HCT116 (cell line): ENCODE measurements around the gene CHCHD3. TPM values are rescaled to one million over a fixed set of nuclear protein-coding genes. Genes with fewer than 3 reads are reported as not detected.

Experiments
- ATAC-seq: fragments of 200-7000 bp; cut with Tn5 transposase; 2 replicates; pipeline ENCODE4 v1.9.1; 2020; ENCODE audit warnings: mild to moderate bottlenecking, moderate library complexity
- BruUV-seq: library from RNA; stranded (reverse); fragments of 400-500 nt; replicated peaks from 2 replicates; lab custom pipeline; 2021; lab: Mats Ljungman, UMichigan
- CTCF ChIA-PET: fragments of 300-600 bp; sonication (Branson Sonifier 250); formaldehyde crosslinking; loops from one replicate; lab custom pipeline; 2021; ENCODE audit warnings: antibody characterized with exemption; lab: Charles Lee
- POLR2A ChIA-PET: fragments of 300-600, 350-600 bp; sonication (Branson Sonifier 250); formaldehyde crosslinking; loops from one replicate; lab custom pipeline; 2021; ENCODE audit warnings: antibody characterized with exemption; lab: Charles Lee
- RAD21 ChIA-PET, 2 experiments: fragments of 300-600 bp; sonication (Branson Sonifier 250); formaldehyde crosslinking; loops; one replicate each; lab custom pipeline; 2023; ENCODE audit warnings: low total read pairs in 2 of 2; ENCODE audit not compliant: uncharacterized antibody in 2 of 2, unreplicated experiment in 2 of 2, low non-redundant PET in 1 of 2; lab: Charles Lee
- DNase-seq: peaks from one replicate; pipeline ENCODE4 v3.0.0-alpha.2; 2010; ENCODE audit warnings: low read depth, low spot score
- H2AFZ ChIP-seq: fragments of 200-600 bp; shearing (Covaris generic), sonication (generic); 2 replicates; pipeline ENCODE4 v1.6.1; 2017; ENCODE audit warnings: low read depth, mixed run types, mixed read lengths, antibody characterized with exemption, low read length; ENCODE audit not compliant: poor library complexity, severe bottlenecking
- H3K27ac ChIP-seq: 2 replicates; pipeline ENCODE4 v1.5.1; 2012; ENCODE audit warnings: low read depth, low read length
- H3K27me3 ChIP-seq: fragments of 200-600 bp; sonication (generic); 2 replicates; pipeline ENCODE4 v1.6.1; 2016; ENCODE audit warnings: mixed run types, low read length, mixed read lengths; ENCODE audit not compliant: insufficient read depth
- H3K36me3 ChIP-seq, 2 experiments: fragments of 200-500 bp in 1 of 2; fragments of 200-600 bp in 1 of 2; sonication (Bioruptor generic) in 1 of 2; sonication (generic) in 1 of 2; 2 replicates each; pipeline versions ENCODE4 v1.5.1 to v1.6.1; 2014 to 2016; ENCODE audit warnings: low read length in 2 of 2, inconsistent platforms in 1 of 2, mixed read lengths in 1 of 2, mixed run types in 1 of 2; ENCODE audit not compliant: insufficient read depth in 2 of 2, control insufficient read depth in 1 of 2
- H3K4me1 ChIP-seq, 2 experiments: fragments of 200-600 bp in 1 of 2; sonication (generic) in 1 of 2; 2 replicates each; pipeline versions ENCODE4 v1.5.1 to v1.6.1; 2012 to 2017; ENCODE audit warnings: low read length in 2 of 2, inconsistent platforms in 1 of 2, mild to moderate bottlenecking in 1 of 2, mixed read lengths in 1 of 2, mixed run types in 1 of 2, moderate library complexity in 1 of 2; ENCODE audit not compliant: insufficient read depth in 2 of 2, control insufficient read depth in 1 of 2
- H3K4me2 ChIP-seq: fragments of 200-600 bp; sonication (generic); 2 replicates; pipeline ENCODE4 v1.6.1; 2017; ENCODE audit warnings: mixed run types, low read length, mixed read lengths
- H3K4me3 ChIP-seq, 2 experiments: fragments of 200-600 bp in 1 of 2; sonication (generic) in 1 of 2; replicated peaks in 1 of 2; 2 replicates each; pipeline ENCODE4 v1.5.1; 2011 to 2016; ENCODE audit warnings: low read length in 2 of 2, control low read depth in 1 of 2, low read depth in 1 of 2, mild to moderate bottlenecking in 1 of 2, mixed read lengths in 1 of 2, mixed run types in 1 of 2
- H3K79me2 ChIP-seq: fragments of 200-600 bp; sonication (generic); 2 replicates; pipeline ENCODE4 v1.6.1; 2017; ENCODE audit warnings: mild to moderate bottlenecking, mixed run types, low read length, moderate library complexity, mixed read lengths; ENCODE audit not compliant: insufficient read depth
- H3K9ac ChIP-seq: fragments of 200-600 bp; sonication (generic); 2 replicates; pipeline ENCODE4 v1.6.1; 2016; ENCODE audit warnings: low read length, mixed read lengths
- H3K9me2 ChIP-seq: fragments of 200-600 bp; sonication (generic), shearing (Covaris generic); 2 replicates; pipeline ENCODE4 v1.6.1; 2017; ENCODE audit warnings: mixed run types, mild to moderate bottlenecking, moderate library complexity; ENCODE audit not compliant: insufficient read depth
- H3K9me3 ChIP-seq, 2 experiments: fragments of 200-500 bp in 1 of 2; fragments of 200-600 bp in 1 of 2; sonication (Bioruptor generic) in 1 of 2; sonication (generic) in 1 of 2; 2 replicates each; pipeline ENCODE4 v1.6.1; 2014 to 2017; ENCODE audit warnings: low read length in 2 of 2, mixed read lengths in 2 of 2, inconsistent platforms in 1 of 2, low read depth in 1 of 2, mild to moderate bottlenecking in 1 of 2, mixed run types in 1 of 2, moderate library complexity in 1 of 2; ENCODE audit not compliant: control insufficient read depth in 1 of 2, insufficient read depth in 1 of 2
- H4K20me1 ChIP-seq: fragments of 200-600 bp; sonication (generic), shearing (Covaris generic); 2 replicates; pipeline ENCODE4 v1.6.1; 2017; ENCODE audit warnings: mixed run types, mild to moderate bottlenecking, moderate library complexity; ENCODE audit not compliant: insufficient read depth
- ATF3 ChIP-seq: IDR thresholded peaks from 2 replicates; pipeline ENCODE4 v1.6.1; 2012
- CTCF ChIP-seq, 3 experiments: fragments of 200-600 bp in 1 of 3; sonication (generic) in 1 of 3; IDR thresholded peaks in 2 of 3; conservative IDR thresholded peaks in 1 of 3; 2 replicates each; pipeline ENCODE4 v1.5.1; 2012 to 2017; ENCODE audit warnings: low read depth in 2 of 3, low read length in 2 of 3, antibody characterized with exemption in 1 of 3, borderline replicate concordance in 1 of 3, control low read depth in 1 of 3, mild to moderate bottlenecking in 1 of 3, mixed read lengths in 1 of 3, mixed run types in 1 of 3, moderate library complexity in 1 of 3; ENCODE audit not compliant: insufficient read depth in 1 of 3
- EGR1 ChIP-seq: IDR thresholded peaks from 2 replicates; pipeline ENCODE4 v1.6.1; 2012; ENCODE audit warnings: low read depth
- ELF1 ChIP-seq: IDR thresholded peaks from 2 replicates; pipeline ENCODE4 v1.6.1; 2012; ENCODE audit warnings: low read depth, borderline replicate concordance
- EZH2phosphoT487 ChIP-seq: fragments of 200-600 bp; IDR thresholded peaks from 2 replicates; pipeline ENCODE4 v1.6.1; 2018; ENCODE audit warnings: antibody characterized with exemption, borderline replicate concordance
- POLR2A ChIP-seq: IDR thresholded peaks from 2 replicates; pipeline ENCODE4 v1.7.0; 2011; ENCODE audit warnings: borderline replicate concordance; ENCODE audit not compliant: insufficient read depth, insufficient read length; ENCODE audit errors: extremely low read depth
- RAD21 ChIP-seq: IDR thresholded peaks from 2 replicates; pipeline ENCODE4 v1.6.1; 2012; ENCODE audit warnings: low read depth, mild to moderate bottlenecking
- SRF ChIP-seq: IDR thresholded peaks from 2 replicates; pipeline ENCODE4 v1.6.1; 2012; ENCODE audit warnings: low read depth
- ZBTB33 ChIP-seq: IDR thresholded peaks from 2 replicates; pipeline ENCODE4 v1.6.1; 2011; ENCODE audit warnings: mild to moderate bottlenecking, low read length, moderate library complexity; ENCODE audit not compliant: insufficient replicate concordance; ENCODE audit errors: extremely low read depth
- ZFX ChIP-seq: fragments of 450-650 bp; IDR thresholded peaks from 2 replicates; pipeline ENCODE4 v1.6.1; 2017
- intact Hi-C: fragments of 100-400 bp; cut with micrococcal nuclease; formaldehyde crosslinking; loops from 2 replicates; pipeline ENCODE4 v1.10.0; 2022
- total RNA-seq: library from RNA; stranded (reverse); gene quantifications from one replicate; pipeline ENCODE4 v1.2.1, GENCODE V29; 2021; ENCODE audit not compliant: unreplicated experiment

Gene CHCHD3
- total RNA-seq, 1 experiment from 2014 or later: 73.5 TPM

GRCh38 chr7:133099633-133100286, 17.9 kb upstream of the CHCHD3 start:
- H3K79me2 ChIP-seq: no peaks in the 10 kb centered on the region
- no peaks in the 10 kb centered on the region for H3K9me2 ChIP-seq
- no peak overlapping the region for H3K4me2 ChIP-seq
- H3K9me3 ChIP-seq: no peaks in the 10 kb centered on the region
- H2AFZ ChIP-seq: no peak overlapping the region
- POLR2A ChIA-PET: no interaction called here
- intact Hi-C loops: no loop called here
- ATAC-seq: no peak
- TF ChIP-seq EGR1 (no peak), EZH2phosphoT487 (no peak), ZBTB33 (no peak), ELF1 (no peak), POLR2A (no peak), SRF (no peak), ZFX (no peak)
- TF ChIP-seq, all 23 proteins: peak for 0
- ChIA-PET RAD21 (no interaction called here), CTCF (no interaction called here)
- no peak for DNase-seq
- Histone ChIP-seq H3K27ac (no peak overlapping the region), H3K27me3 (peaks cover 19% of the 10 kb centered on the region), H3K9ac (no peak overlapping the region), H4K20me1 (no peaks in the 10 kb centered on the region), H3K4me1 (no peaks in the 10 kb centered on the region), H3K4me3 (no peak overlapping the region), H3K36me3 (no peaks in the 10 kb centered on the region)
- no TSS peak for BruUV-seq

GRCh38 chr7:133095119-133095671, 13.3 kb upstream of the CHCHD3 start:
- Histone ChIP-seq H3K27me3 (no peaks in the 10 kb centered on the region), H3K4me1 (no peaks in the 10 kb centered on the region), H3K79me2 (no peaks in the 10 kb centered on the region), H4K20me1 (no peaks in the 10 kb centered on the region), H3K9me2 (no peaks in the 10 kb centered on the region), H2AFZ (no peak overlapping the region), H3K4me3 (no peak overlapping the region), H3K27ac (no peak overlapping the region), H3K36me3 (no peaks in the 10 kb centered on the region), H3K9me3 (no peaks in the 10 kb centered on the region), H3K4me2 (no peak overlapping the region), H3K9ac (no peak overlapping the region)
- no peak for DNase-seq
- POLR2A ChIA-PET: no interaction called here
- BruUV-seq: no TSS peak
- RAD21 ChIA-PET: no interaction called here
- CTCF ChIA-PET: no interaction called here
- no peak for ATAC-seq
- TF ChIP-seq RAD21 (no peak), ATF3 (no peak), CTCF (IDR thresholded peaks at IDR 0.05 in 2 of 3, conservative IDR thresholded peaks at IDR 0.05 in 1 of 3; ENCODE audit: borderline replicate concordance in 1 of 3, insufficient read depth in 1 of 3, low read depth in 2 of 3, low read length in 2 of 3) (no peak)
- intact Hi-C loops: no loop called here
